Midbrain (tissue), 1 donor: ENCODE measurements around the gene TNFAIP8.

ENCODE experiments used
- DNase-seq: peaks from one replicate; lab custom pipeline; 2025; lab: John Stamatoyannopoulos, UW

The TNFAIP8 gene

DNA sequence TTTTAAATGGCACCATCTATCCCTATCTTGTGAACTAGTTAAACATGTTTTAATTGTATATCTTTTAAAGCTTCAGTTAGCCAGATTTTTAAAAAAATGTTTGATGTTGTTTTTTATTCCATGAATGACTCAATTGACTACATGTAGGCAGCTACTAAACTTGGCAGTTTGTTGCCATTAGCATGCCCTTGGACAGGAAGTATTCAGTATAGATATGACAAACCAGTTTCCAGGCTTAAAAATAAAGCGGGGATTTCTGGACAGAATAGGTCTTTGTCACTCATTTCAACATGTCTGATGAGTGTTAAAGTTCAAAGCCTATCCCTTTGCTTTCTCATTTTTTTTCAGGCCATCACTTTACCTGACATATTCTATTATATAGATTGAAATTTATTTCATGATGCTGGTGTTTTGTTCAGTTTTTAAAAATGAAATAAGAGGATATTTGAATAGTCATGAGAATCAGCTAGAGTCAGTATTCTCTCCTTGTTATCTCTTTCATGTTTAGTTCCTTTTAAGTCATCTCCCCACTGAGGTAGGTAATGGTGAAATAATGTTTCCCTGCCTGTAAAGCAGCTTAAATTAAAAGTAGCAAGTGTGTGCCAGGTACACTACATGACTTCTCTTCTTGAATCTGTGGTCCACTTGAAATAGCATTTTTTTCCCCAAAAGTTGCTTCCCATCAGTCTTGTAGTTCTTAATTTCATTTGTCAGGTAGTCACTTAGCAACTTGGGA, 11.9 kb downstream of the TNFAIP8 start:
- no peak for DNase-seq

DNA sequence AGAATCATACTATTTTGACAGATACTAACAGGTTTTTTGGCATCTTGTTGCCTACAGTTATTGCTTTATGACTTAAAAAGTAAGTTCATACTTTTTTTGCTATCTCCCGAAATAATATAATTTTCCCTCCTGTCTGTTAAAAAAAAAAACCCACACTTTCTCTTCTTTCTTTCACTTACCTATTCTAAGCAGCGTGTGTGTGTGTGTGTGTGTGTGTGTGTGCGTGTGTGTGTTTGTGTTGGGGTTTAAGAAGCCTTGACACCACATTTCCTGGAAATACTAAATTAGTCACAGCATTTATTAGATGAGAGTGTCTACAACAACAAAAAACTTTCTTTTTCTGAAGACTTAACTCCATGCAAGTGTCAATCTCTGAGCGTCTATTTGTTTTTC, 12.4 kb downstream of the TNFAIP8 start:
- DNase-seq: no peak

DNA sequence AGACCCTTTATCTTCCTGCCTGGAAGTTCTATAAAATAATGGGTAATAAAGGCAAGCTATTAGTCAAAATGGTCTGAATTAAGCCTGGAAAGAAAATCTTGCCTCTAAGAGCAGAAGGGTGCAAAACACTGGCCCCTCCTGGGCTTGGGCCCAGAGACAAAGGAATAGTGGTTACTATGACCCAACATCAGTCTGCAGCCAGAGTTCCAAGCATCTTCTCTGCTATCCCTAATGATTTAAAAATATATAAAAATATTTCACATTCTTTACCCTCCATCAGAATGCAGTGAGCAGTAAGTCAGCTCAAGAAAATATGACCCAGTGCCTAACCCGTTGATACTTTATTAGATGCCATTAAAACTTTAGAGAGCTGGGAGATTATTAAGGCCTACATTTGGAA, 14.7 kb downstream of the TNFAIP8 start:
- no peak for DNase-seq

DNA sequence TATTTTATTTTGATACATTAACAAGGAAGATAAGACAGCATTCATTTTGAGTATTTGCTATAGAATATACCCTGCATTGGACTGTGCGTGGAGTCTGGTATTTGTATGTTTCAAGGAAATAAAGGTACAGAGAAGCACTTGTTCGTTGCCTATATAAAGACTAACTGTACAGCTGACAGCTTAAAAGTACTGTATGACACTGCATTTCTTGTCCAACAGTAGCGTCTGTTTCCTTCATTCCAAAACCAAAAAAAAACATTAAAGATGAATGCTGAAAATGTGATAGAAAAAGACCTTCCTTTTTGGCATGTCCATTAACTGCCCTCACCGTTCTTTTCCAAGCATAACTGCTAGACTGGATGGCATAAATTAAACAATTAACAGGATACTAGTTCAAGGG, 15.3 kb downstream of the TNFAIP8 start:
- DNase-seq: no peak

DNA sequence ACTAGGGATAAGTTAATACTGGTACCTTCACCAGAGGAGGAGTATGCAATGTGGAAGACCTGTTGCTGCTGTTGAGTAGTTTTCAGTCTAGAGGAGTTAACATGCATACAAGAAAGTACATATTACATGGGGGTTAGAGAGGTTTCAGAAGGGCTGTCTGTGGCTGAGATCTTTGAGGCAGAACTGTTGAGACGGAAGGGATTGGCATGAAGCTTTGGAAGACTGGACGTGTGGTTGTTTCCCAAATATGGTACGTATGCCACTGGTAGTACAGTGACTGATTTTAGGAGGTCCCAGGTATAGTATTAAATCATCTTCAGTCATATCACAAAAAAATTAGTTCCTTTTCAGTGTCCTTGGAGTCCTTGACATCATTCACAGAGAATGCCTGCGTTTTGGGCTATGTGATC, 17.6 kb downstream of the TNFAIP8 start:
- DNase-seq: no peak

DNA sequence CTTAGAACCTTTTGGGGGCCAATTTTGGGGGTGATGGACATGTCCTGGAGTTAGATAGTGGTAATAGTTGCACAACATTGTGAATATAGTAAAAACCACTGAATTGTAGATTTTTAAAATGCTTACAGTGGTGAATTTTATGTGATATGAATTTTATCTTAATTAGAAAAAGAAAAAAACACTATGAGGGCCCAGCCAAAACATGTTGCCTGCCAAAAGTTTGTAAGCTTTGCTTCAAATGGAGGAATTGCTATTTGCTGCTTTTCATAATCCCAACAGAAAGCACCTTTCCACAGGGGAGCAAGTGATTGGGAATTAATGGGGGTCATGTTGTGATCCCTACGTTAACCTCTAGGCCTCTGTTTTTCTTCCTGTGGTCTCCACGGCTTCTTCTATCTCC, 19.1 kb downstream of the TNFAIP8 start:
- DNase-seq: no peak

DNA sequence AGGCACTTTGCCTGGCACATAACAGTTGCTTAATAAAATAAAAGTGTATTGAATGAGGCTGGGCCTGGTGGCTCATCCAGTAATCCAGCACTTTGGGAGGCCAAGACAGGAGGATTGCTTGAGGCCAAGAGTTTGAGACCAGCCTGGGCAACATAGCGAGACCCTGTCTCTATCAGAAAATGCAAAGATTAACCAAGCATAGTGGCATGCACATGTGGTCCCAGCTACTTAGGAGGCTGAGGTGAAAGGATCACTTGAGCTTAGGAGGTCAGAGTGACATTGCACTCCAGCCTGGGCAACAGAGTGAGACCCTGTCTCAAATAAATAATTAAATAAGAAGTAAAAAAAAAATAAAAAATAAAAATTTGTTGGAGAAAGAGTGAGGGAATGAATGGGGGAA, 21.2 kb downstream of the TNFAIP8 start:
- DNase-seq: no peak

DNA sequence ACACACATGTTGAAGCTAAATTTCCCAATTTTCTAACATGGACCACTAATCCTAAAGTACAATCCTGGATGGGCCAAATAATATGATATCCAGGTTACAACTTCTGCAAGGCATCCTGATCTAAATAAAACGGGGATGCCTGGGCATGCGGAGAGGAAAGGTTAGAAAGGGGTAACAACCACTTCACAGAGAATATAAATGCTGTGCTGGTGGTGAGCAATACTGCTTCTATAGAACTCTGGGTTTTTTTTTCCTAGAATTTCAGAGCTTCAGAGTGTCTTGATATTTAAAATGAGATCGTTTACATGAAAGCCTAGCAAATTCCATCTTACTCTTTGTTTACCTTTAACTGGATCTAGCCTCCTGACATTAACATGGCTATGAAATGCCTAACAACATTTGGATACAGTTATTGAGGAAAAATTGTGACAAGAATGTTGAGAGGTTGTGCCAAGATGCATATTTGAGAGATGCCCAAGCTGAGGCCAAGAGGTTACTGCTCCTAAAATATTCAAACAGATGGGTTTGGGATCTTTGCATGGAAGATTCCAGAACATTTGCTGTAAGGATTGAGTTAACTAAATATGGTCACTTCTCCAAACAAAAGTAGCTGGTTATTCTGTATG, 22.4 kb downstream of the TNFAIP8 start:
- no peak for DNase-seq

DNA sequence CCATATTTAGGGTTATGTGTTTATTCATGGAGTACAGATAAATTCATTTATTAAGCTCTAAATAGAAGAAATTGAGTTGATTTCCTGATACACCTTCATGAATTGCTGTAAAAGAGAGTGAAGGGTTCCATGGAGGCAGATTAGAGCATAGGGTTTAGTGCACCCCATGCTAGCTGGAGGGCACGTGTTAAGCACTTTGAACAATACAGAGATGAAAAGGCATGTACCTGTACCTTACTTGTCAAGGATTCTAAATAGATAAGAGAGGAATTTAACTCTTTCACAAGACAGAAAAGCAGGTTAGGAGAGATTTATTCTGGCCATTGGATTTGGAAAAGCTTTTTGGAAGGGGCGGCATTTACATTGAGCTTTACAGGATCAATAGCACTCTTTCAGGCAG, 23.3 kb downstream of the TNFAIP8 start:
- no peak for DNase-seq

DNA sequence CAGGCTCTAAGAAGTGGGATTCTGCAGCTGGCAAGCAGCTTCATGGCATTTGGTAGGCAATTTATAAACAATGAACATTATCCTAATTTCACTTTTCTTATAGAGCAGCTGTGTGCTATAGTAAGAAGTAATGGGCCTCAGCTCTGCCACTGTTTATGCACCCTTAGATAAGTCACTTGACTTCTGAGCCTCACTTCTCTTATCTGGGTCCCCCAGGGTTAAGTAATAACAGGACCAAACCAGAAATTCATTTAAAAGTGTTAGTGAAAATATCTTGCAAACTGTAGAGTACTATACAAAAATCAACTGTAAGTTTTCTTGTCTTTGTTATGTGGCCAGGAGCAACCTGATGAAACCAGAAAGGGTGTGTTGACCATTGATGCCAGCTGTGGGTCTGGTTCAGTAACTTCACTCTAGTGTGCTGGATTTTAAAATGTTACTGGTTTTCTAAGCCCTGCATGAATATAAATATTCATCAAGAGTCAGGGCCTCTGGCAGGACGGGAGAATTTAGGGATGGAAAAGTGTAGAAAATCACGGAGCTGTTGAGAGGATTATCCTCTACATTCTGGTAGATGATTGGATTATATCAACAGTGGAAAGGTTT, 24.2 kb downstream of the TNFAIP8 start:
- no peak for DNase-seq

DNA sequence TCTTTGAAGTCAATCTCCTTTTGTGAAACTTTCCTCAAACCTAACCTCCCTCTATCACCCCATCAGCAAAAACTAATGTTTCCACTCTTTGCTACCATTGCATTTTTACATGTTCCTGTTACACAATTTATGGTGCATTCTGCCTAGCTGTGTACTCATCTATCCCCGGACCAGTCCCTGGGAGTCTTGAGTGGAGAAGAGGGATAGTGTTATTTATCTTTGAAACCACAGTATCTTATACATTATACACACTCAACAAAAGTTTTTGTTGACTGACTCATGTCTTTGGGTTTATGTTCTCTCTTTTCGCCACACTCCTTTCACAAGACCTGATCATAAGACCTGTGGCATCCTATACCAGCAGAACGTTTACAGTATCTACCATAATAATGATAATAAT, 26.4 kb downstream of the TNFAIP8 start:
- DNase-seq: no peak

DNA sequence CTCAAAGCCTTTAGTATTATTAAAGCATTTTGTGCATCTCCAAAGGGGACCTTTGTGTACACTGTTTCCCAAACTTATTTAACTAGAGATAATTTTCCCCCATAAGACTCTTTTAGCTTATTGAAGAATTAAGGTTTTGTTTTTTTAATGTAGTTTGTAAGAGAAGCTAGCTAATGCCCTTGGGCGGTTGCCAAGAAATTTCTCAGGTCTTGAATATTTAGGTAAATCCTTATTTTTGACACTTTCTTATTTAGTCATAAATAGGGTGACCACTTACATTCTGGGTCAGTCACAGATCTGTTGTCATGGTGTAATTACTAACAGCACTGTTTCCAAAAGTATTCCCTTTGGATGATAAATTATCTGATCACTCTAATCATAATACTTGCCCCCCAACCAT, 27.2 kb downstream of the TNFAIP8 start:
- DNase-seq: no peak

DNA sequence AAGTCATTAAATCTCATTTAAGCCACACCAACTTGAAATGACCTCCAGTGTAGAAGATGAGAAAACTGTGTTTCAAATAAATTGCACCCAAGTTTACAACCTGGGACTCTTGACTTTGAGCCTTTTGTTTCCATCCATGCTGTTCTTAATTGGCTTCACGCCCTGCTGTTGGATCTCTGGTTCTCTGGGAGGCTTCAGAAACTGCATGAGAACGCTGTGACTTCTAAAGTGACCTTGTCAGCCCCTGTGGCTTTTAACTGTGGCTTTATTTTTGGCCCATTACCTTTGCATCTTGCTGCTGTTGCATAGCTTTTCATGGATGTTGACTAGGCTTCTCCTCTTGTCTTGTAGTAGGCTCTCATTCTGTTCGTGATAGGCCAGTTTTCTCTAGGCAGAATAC, 29.3 kb downstream of the TNFAIP8 start:
- DNase-seq: no peak

DNA sequence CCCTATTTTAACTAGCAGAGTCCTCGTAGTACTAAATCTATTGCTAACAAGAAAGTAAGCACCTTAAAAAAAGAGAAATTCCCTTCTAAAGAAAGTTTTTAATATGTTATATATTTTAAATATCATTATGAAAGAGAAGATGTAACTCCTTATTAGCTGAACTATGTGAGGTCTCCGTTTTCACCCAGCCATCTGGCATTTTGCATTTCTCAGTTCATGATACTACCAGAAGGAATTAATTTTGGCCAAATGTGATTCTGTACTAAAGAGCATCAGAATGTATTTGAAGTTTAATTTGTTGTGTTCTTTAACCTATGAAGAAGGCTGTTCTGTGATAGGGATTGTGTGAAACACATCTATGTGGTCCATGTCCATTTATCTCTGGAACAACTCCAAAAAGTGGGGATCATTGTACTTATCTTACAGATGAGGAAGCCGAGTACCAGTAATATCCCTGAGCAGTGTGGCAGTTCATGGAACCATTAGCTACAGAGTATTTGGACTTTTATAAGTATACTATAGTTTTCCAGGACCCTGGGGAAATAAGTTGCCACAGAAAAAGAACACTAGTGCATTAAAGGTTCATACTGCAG, 29.8 kb downstream of the TNFAIP8 start:
- no peak for DNase-seq

DNA sequence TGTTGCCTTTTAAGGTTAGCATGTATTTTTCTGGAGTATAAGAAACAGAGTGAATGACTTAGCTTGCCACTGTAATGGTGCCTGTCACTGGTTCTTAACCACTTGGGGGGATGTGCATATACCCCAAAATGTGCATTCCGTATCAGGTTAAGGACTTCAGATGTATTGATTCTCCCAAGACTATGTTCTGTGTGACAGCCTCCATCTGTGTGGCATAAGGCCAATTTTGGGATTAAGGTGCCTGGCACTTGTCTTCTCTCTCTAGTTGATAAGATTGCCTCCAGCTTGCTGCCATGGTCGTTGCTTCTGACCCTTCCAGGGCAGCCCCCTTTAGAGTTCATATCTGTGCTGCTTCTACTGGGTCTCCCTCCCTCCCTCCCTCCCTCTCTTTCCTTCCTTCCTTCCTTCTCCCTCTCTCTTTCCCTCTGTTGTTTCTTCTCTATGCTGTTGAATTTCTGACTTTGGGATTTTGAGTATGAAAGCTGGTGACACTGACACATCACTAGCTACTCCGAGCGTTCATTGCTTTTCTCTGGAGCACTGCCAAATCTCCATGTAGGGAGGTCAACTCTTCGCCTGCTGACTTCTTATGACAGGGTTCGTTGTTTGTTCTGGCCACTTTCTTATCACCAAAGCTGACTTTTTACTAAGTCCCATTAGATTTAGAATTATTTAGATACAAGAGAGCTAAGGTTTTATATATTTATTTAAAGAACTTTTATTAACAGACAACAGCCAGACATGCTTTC, 31.0 kb downstream of the TNFAIP8 start:
- no peak for DNase-seq

DNA sequence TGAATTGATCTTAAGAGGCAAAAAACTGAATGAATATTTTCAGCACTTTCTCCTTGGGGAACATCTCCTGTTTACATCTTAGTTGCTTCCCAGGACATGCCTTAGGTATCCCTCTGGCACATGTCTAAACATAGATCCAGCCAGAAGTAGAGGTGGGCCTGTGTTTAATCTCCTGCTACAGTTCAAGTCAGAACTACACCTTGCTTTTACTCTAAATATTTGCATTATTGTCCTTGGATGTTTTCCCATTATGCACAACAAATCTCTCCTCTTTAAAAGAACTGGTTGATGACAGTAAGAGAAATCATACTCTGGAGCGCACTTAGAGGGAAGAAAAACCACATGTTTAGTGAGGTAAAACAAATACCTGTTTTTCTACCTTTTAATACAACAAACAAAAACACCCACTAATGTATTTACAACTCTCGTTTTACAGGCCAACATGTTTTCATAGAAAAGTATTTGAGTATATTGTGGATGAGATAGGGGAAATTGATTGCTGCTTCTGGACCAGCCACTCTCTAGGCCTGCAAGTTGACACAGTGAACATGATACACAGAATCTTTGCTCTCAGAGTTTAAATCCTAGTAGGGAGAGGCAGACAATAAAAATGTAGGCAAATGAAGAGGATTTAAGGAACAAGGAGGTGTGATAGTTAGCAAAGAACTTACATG, 32.3 kb downstream of the TNFAIP8 start:
- DNase-seq: no peak

DNA sequence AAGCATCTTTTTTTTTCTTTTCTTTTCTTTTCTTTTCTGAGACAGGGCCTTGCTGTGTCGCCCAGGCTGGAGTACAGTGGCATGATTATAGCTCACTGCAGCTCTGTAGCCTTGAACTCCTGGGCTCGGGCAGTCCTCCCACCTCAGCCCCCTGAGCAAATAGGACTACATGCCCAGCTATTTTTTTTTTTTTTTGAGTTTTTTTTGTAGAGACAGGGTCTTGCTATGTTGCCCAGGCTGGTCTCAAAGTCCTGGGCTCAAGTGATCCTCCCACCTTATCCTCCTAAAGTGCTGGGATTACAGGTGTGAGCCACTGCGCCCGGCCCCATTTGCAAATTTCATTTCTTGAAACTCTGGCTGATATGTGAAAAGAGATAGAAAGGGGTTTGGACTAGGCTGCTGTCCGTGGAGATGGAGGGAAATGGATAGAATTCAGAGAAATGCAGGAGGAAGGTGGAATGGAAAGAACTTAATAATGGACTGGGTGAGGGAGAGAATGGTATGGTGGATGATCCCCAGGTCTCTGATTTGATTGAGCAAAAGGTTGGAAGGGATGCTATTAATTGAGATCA, 32.9 kb downstream of the TNFAIP8 start:
- no peak for DNase-seq

DNA sequence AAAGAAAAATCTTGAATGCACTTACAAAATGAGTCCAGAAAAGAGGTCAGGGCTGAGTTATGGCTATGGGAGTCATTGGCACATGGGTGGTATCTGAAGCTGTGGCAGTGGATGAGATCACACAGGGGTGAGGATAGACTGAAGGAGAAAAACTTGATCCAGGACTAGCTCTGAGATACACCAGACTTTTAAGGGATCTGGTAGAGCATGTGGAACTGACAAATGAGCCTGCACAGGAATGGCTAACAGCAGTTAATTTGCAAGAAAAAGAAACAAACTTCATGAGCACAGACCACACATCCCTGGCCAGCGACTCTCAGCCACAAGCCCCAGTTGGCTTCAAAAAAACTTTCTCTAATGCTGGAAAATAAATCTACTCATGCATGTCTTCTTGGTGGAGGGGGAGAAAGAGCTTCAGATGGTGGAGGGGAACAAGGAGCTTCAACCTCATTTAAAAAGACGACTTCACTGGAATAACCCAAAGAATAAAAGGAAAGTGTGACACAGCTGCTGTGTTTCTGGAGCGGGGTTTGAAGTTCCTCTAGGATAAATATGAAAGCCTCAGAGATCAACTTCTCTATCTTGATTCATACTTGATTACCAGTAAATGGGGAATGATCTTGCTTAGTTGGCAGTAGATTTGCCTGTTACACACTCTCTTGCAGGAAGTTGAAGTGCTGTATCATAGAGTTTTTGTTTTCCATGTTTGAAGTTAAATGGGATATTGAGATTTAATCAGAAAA, 33.6 kb downstream of the TNFAIP8 start:
- no peak for DNase-seq

DNA sequence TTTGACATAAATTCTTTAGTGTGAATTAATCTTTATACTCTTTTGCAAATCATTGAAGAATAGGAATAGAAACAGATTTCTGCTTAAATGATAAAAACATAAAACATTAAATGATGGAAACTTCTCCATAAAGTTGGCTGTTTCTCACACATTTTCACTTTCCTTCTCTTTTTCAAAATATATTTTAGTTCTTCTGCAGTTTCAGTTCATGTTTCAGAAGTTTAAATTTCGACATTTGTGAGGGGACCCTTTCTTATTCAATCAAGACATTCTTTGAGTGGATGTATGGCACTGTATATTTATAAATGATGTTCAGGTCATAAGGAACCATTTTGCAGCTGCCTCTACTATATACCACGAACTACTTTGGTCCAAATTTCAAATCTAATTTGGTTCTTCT, 34.6 kb downstream of the TNFAIP8 start:
- no peak for DNase-seq

DNA sequence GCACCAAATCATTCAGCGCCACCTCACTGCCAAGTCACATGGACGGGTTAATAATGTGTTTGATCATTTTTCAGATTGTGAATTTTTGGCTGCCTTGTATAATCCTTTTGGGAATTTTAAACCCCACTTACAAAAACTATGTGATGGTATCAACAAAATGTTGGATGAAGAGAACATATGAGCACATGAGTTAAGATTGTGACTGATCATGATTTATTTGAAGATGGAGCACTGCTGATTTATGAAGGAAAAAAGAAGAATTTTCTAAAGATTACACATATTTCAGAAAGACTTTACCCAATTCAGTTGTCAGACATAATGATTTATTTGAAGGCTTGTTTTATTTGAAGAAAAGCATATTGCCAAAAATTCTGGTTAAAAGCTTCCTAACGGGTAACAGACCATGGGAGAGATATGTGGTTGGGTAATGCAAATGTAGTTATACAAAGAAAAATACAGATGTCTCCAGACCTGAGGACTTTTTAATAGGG, 37.4 kb downstream of the TNFAIP8 start:
- no peak for DNase-seq

DNA sequence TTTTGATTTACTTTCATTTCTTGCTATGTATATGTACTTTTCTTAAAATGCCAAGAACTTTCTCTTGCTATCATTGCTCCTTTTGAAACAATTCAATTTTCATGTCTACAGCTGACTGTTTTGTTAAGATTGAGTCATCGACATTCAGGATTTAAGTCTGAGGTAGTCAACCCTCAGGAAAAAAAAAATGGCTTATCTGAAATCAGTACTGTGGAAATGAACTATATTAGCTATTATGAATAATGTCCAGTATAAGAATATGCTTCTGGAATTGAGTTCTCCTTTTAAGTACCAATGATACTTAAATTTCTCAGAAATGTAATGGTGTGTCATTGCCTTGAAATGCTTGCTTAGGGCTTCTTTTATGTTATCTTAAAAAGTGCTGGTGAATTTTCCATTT, 37.9 kb downstream of the TNFAIP8 start:
- no peak for DNase-seq
